Liver (tissue), 9 donors: ENCODE measurements around the gene HNRNPUL1. TPM values are rescaled to one million over a fixed set of nuclear protein-coding genes. Genes with fewer than 3 reads are reported as not detected.
A peak's percentile ranks its signal among the peaks of the same experiment; 100 is the strongest.

ENCODE experiments used
- DNase-seq: peaks from one replicate; pipeline ENCODE4 v3.0.0-alpha.2; 2017; ENCODE audit warnings: low spot score
- H3K27ac ChIP-seq, 2 donors: one replicate each; pipeline ENCODE4 v1.7.0; 2013; ENCODE audit warnings: inconsistent platforms in 2 of 2, low read length in 2 of 2, control low read depth in 1 of 2, low read depth in 1 of 2, mild to moderate bottlenecking in 1 of 2
- H3K27me3 ChIP-seq, 4 donors: one replicate each; pipeline versions ENCODE4 v1.6.1 to v1.7.0; 2013; ENCODE audit warnings: low read length in 3 of 4, inconsistent platforms in 1 of 4, mild to moderate bottlenecking in 1 of 4, moderate library complexity in 1 of 4; ENCODE audit not compliant: control insufficient read depth in 4 of 4, insufficient read depth in 4 of 4
- H3K36me3 ChIP-seq, 4 donors: one replicate each; pipeline versions ENCODE4 v1.6.1 to v1.7.0; 2013; ENCODE audit warnings: low read length in 3 of 4, mild to moderate bottlenecking in 3 of 4, low read depth in 1 of 4, moderate library complexity in 1 of 4; ENCODE audit not compliant: control insufficient read depth in 4 of 4, insufficient read depth in 3 of 4
- H3K4me1 ChIP-seq, 4 donors: one replicate each; pipeline versions ENCODE4 v1.6.1 to v1.7.0; 2013; ENCODE audit warnings: low read length in 3 of 4, mild to moderate bottlenecking in 3 of 4, moderate library complexity in 1 of 4; ENCODE audit not compliant: control insufficient read depth in 4 of 4, insufficient read depth in 4 of 4
- H3K4me3 ChIP-seq, 3 donors: one replicate each; pipeline versions ENCODE4 v1.6.1 to v1.7.0; 2013; ENCODE audit warnings: low read length in 3 of 3, control low read depth in 1 of 3, low read depth in 1 of 3, mild to moderate bottlenecking in 1 of 3
- H3K9ac ChIP-seq, 2 donors: one replicate each; pipeline ENCODE4 v1.7.0; 2013; ENCODE audit warnings: low read length in 2 of 2, mild to moderate bottlenecking in 2 of 2, moderate library complexity in 2 of 2, control low read depth in 1 of 2, low read depth in 1 of 2
- H3K9me3 ChIP-seq, 4 donors: one replicate each; pipeline versions ENCODE4 v1.6.1 to v1.7.0; 2013; ENCODE audit warnings: low read length in 3 of 4; ENCODE audit not compliant: control insufficient read depth in 4 of 4
- CTCF ChIP-seq: fragments of 150-350 bp; IDR thresholded peaks from 2 replicates; pipeline ENCODE4 v1.5.1; 2017; ENCODE audit warnings: improper control_type of control experiment, low read depth, low read length; ENCODE audit not compliant: missing input control
- FOXA1 ChIP-seq: IDR thresholded peaks from 2 replicates; pipeline ENCODE4 v1.6.1; 2016; ENCODE audit warnings: antibody characterized with exemption
- FOXA2 ChIP-seq: IDR thresholded peaks from 2 replicates; pipeline ENCODE4 v1.6.1; 2016; ENCODE audit warnings: antibody characterized with exemption
- HNF4A ChIP-seq, 2 donors: conservative IDR thresholded peaks; 2 replicates each; pipeline ENCODE4 v1.6.1; 2016; ENCODE audit warnings: antibody characterized with exemption in 2 of 2, mild to moderate bottlenecking in 2 of 2
- HNF4G ChIP-seq: IDR thresholded peaks from 2 replicates; pipeline ENCODE4 v1.6.1; 2016; ENCODE audit warnings: antibody characterized with exemption
- NR2F2 ChIP-seq: IDR thresholded peaks from 2 replicates; pipeline ENCODE4 v1.6.1; 2016; ENCODE audit warnings: antibody characterized with exemption
- RAD21 ChIP-seq, 2 donors: IDR thresholded peaks; 2 replicates each; pipeline ENCODE4 v1.6.1; 2016; ENCODE audit warnings: antibody characterized with exemption in 2 of 2, mild to moderate bottlenecking in 2 of 2
- REST ChIP-seq: IDR thresholded peaks from 2 replicates; pipeline ENCODE4 v1.6.1; 2016; ENCODE audit warnings: antibody characterized with exemption, mild to moderate bottlenecking
- TAF1 ChIP-seq: conservative IDR thresholded peaks from 2 replicates; pipeline ENCODE4 v1.6.1; 2016; ENCODE audit warnings: antibody characterized with exemption, mild to moderate bottlenecking
- YY1 ChIP-seq: IDR thresholded peaks from 2 replicates; pipeline ENCODE4 v1.6.1; 2016; ENCODE audit warnings: antibody characterized with exemption, mild to moderate bottlenecking
- WGBS: extraction: QIAGEN DNeasy Blood & Tissue Kit; methylation state at CpG from one replicate; pipeline ENCODE4 v1.1.7; 2013; 5-methylcytosine and 5-hydroxymethylcytosine counted together
- polyA plus RNA-seq, 2 donors: library from polyadenylated mRNA; stranded (reverse) in 1 of 2; unstranded in 1 of 2; fragments of 200-250 nt in 1 of 2; fragments of >200 nt in 1 of 2; fragmentation: Nextera tagmentation in 1 of 2; extraction: Ambion mirVana in 1 of 2; gene quantifications; one replicate each; pipeline versions ENCODE4 v1.2.1 to v1.2.3, GENCODE V29; 2013 to 2015
- total RNA-seq, 2 donors: library from RNA; depleted of rRNA; stranded (reverse); fragments of >200 nt; gene quantifications; one replicate each; pipeline ENCODE4 v1.2.3, GENCODE V29; 2014
- TF ChIP-seq, protein P1 (sequence below): IDR thresholded peaks from 2 replicates; pipeline ENCODE4 v1.6.1; 2016; ENCODE audit warnings: antibody characterized with exemption
- donor health status: healthy.
- donor health status: healthy.
- donor health status: healthy.
- donor health status: healthy.
- donor health status: healthy.

The HNRNPUL1 gene
- total and polyA plus RNA-seq, 4 donors = 34.9 to 80.2 (median 45.7) TPM

DNA sequence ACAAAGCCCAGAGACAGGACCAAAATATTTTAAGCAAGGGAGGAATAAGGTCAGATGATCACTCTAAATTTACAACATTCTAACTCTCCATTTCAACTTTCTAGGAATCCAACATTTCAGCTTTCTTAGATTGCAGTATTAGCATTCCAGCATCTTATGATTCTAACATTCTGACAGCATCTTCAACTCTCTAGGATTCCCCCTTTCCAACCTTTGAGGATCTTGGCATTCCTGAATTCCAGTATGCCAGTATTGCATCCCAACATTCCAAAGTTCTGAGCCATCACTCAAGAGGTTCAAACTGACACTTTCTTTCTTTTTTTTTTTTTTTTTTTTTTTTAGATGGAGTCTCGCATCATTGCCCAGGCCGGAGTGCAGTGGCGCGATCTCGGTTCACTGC lies 75.8 kb downstream of the HNRNPUL1 start:
- 98% methylated on average over 5 of the region's 5 CpGs for WGBS
- no peaks in the 10 kb centered on the region for H3K27me3 ChIP-seq
- TF ChIP-seq FOXA1 = no peak
- TF ChIP-seq HNF4G = no peak
- TF ChIP-seq NR2F2 = no peak
- TF ChIP-seq HNF4A (conservative IDR thresholded peaks at IDR 0.05) = no peak
- no peak for TF ChIP-seq TAF1
- no peak for TF ChIP-seq YY1
- TF ChIP-seq CTCF = no peak
- peaks cover 2 to 4% (median 4%) of the 10 kb centered on the region in 4 donors for H3K36me3 ChIP-seq
- H3K9ac ChIP-seq = no peak overlapping the region
- no peaks in the 10 kb centered on the region for H3K9me3 ChIP-seq
- no peak for DNase-seq
- H3K4me3 ChIP-seq = no peak overlapping the region
- H3K27ac ChIP-seq = no peak overlapping the region
- H3K4me1 ChIP-seq = peaks cover 0 to 4% (median 0%) of the 10 kb centered on the region in 4 donors

DNA sequence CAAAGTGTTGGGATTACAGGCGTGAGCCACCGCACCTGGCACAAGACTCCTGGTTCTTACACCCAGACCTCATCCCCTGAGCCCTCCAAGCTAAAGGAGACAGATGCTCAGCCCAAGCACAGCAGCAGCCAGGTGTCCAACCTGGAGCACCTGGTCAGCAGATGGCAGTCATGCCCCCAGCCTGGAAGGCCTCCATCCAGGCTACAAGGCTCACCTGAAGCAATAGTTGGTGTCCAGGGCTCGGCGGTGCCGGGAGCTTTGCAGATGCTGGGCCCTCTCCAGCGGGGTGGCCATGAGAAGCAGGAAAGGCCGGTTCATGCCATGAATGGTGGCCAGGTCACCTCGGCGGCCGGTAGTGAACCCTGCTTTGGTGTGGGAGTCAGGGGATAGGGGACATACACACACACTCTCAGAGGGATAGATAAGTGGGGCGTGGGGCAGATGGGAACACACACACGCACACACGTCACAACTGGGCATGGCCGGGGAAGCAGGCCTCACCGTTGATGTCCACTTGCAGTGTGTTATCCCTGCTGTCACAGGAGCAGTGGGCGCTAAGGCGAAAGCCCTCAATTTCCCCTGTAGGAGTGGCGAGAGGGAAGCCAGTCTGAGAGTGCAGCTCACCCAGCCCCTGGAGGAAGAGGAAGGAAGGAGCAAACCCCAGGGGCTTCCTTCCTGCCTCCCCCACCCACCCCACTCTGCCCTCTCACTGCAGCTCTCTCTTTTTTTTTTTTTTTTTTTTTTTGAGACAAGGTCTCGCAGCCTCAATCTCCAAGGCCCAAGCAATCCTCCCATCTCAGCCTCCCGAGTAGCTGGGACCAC lies 77.7 kb downstream of the HNRNPUL1 start:
- Histone ChIP-seq H3K9ac (no peak overlapping the region), H3K27ac (no peak overlapping the region)

More for the DNA sequence above, 77.7 kb downstream of the HNRNPUL1 start:
- Histone ChIP-seq H3K4me1 (no peaks in the 10 kb centered on the region), H3K36me3 (peaks cover 2 to 4% (median 3%) of the 10 kb centered on the region in 4 donors), H3K27me3 (no peaks in the 10 kb centered on the region), H3K9me3 (no peaks in the 10 kb centered on the region), H3K4me3 (no peak overlapping the region)
- no peak for DNase-seq
- WGBS = 76% methylated on average over 20 of the region's 20 CpGs
- TF ChIP-seq TAF1 = no peak
- no peak for TF ChIP-seq FOXA2
- TF ChIP-seq RAD21 (IDR thresholded peaks at IDR 0.05) = peak; percentile 14 to 39
- no peak for TF ChIP-seq REST
- no peak for TF ChIP-seq HNF4G
- TF ChIP-seq, protein P1, sequence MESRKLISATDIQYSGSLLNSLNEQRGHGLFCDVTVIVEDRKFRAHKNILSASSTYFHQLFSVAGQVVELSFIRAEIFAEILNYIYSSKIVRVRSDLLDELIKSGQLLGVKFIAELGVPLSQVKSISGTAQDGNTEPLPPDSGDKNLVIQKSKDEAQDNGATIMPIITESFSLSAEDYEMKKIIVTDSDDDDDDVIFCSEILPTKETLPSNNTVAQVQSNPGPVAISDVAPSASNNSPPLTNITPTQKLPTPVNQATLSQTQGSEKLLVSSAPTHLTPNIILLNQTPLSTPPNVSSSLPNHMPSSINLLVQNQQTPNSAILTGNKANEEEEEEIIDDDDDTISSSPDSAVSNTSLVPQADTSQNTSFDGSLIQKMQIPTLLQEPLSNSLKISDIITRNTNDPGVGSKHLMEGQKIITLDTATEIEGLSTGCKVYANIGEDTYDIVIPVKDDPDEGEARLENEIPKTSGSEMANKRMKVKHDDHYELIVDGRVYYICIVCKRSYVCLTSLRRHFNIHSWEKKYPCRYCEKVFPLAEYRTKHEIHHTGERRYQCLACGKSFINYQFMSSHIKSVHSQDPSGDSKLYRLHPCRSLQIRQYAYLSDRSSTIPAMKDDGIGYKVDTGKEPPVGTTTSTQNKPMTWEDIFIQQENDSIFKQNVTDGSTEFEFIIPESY = no peak
- no peak for TF ChIP-seq FOXA1
